ENCODE data around the gene ST13.
A peak's percentile ranks its signal among the peaks of the same experiment; 100 is the strongest.
"Not testable (repeated sequence)": the region's sequence is repeated elsewhere in the genome, so short reads cannot be mapped to it uniquely, and the experiment has no call there.

The ST13 gene

DNA sequence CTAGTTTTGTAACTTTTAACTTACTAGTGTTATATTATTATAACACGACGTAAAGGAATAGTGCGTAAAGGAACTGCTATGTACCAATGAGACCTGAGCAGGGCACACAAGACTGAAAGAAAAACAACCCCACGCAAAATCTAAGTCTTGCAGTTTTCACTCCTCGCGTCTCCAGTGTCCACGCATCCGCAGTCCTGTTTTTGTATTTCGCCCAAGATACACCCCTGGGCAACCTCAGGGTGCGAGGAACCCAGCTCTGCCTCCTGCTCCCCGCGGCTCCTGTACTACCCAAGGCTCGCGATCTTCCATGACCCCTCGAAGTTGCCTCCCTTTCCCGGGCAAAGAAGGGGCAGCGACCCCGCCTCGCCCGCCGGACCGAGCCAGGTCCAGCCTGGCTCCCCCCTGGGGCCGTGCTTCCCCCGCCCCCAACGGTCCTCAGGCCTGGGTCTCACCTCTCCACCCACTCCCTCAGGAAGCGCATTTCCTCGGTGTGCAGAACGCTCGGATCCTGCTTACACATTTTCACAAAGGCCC, 393 bp downstream of the ST13 start:
- H3K4me3 Mint-ChIP-seq = peak overlapping the region; percentile 98
- no peaks in the 10 kb centered on the region for H3K9me3 Mint-ChIP-seq
- H3K27ac Mint-ChIP-seq = peak overlapping the region; percentile 100
- peaks cover 62% of the 10 kb centered on the region for H3K4me1 Mint-ChIP-seq
- H3K27me3 Mint-ChIP-seq = no peaks in the 10 kb centered on the region
- H3K36me3 Mint-ChIP-seq = peaks cover 6% of the 10 kb centered on the region

DNA sequence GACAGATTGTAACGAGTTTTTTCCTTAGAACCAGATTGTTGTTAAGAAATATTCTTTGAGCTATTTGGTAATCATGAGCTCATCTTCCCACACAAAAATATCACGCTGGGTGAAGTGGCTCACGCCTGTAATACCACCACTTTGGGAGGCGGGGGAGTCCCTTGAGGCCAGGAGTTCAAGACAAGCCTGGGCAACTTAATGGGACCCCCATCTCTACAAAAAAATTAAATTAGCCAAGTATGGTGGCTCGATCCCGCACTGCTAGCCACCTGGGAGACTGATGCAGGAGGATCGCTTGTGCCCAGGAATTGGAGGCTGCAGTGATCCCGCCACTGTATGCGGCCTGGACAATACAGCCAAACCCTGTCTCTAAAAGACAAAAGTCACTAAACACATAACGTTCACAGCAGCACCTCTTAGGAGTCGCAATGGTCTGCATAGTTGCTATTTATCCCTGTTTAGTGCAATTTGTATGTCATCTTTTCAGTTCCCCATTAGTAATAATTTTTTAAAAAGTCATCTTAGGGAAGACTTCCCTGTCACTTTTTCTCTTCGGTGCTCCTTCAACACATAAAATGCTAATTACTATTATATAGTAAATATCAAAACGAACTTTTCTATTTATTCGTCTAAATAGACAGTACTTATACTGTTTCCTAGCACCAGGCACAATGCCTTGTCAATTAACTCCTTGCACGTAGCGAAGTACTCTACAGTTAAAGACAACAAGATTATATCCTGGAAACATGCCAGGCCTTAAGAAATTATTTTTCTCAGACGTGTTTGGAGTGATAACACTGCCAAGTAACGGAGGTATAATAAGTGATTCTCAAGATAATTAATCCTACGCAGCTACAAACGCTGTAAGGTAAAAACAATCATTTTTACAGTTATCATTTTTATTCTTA, 1.1 kb downstream of the ST13 start:
- peak overlapping the region; percentile 68 for H3K27ac Mint-ChIP-seq
- H3K4me1 Mint-ChIP-seq = peaks cover 63% of the 10 kb centered on the region
- peak overlapping the region; percentile 98 for H3K4me3 Mint-ChIP-seq
- H3K9me3 Mint-ChIP-seq = no peaks in the 10 kb centered on the region
- no peaks in the 10 kb centered on the region for H3K27me3 Mint-ChIP-seq
- peaks cover 5% of the 10 kb centered on the region for H3K36me3 Mint-ChIP-seq

DNA sequence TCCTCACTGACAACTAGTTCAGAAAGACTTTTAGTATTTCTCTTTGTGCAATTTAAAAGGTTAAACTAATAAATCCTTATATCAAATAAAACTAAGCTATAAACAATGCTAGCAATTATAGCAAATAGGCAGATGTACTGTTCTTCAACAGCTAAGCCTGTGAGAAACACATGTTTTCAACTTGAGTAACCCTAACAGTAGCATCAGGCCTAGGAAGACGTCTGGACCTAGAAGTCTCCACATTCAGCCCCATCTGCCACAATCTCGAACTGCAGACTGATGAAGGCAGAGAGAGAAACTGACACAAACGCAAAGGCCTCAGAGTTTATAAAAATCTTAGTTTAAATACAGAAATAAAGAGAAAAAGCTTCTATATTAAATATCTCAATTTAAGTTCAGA, 2.5 kb downstream of the ST13 start:
- H3K27ac Mint-ChIP-seq = peak overlapping the region; percentile 15

DNA sequence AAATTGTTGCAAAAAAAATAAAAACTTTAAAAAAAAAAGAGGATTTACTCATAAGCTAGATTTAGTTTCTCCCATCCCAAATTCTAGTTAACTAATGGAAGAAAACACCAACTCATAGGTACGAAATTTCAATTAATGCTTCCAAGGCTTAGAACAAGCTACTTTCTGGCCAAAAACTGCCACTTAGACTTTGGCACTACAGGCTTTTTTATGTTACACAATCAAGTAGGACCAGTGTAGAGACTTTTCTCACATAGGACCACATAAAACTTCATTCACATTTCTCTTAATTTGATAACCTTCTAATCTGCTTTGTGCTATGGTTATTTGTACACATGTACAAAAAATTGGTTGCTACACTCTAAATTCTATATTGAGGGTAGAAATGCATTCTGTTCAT, 3.1 kb downstream of the ST13 start:
- peak overlapping the region; percentile 98 for H3K4me3 Mint-ChIP-seq
- H3K27me3 Mint-ChIP-seq = no peaks in the 10 kb centered on the region
- H3K4me1 Mint-ChIP-seq = peaks cover 55% of the 10 kb centered on the region
- H3K27ac Mint-ChIP-seq = peak overlapping the region; percentile 15
- peaks cover 7% of the 10 kb centered on the region for H3K36me3 Mint-ChIP-seq
- no peaks in the 10 kb centered on the region for H3K9me3 Mint-ChIP-seq

More for the DNA sequence above, 2.5 kb downstream of the ST13 start:
- no peaks in the 10 kb centered on the region for H3K27me3 Mint-ChIP-seq
- peaks cover 60% of the 10 kb centered on the region for H3K4me1 Mint-ChIP-seq
- H3K4me3 Mint-ChIP-seq = peak overlapping the region; percentile 98
- no peaks in the 10 kb centered on the region for H3K9me3 Mint-ChIP-seq
- H3K36me3 Mint-ChIP-seq = peaks cover 7% of the 10 kb centered on the region

DNA sequence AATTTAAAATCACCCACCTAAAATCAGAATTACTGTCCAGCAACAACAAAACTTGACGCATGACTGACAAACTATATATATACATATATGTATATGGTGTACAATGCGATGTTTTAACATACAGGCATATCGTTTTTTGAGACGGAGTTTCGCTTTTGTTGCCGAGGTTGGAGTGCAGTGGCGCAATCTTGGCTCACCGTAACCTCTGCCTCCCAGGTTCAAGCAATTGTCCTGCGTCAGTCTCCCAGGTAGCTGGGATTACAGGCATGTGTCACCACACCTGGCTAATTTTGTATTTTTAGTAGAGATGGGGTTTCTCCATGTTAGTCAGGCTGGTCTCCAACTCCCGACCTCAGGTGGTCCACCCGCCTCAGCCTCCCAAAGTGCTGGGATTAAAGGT, 10.6 kb downstream of the ST13 start:
- H3K4me1 Mint-ChIP-seq = peaks cover 32% of the 10 kb centered on the region
- H3K27me3 Mint-ChIP-seq, H3K9me3 Mint-ChIP-seq, H3K4me3 Mint-ChIP-seq, H3K27ac Mint-ChIP-seq: not testable (repeated sequence)
- H3K36me3 Mint-ChIP-seq = peaks cover 23% of the 10 kb centered on the region

DNA sequence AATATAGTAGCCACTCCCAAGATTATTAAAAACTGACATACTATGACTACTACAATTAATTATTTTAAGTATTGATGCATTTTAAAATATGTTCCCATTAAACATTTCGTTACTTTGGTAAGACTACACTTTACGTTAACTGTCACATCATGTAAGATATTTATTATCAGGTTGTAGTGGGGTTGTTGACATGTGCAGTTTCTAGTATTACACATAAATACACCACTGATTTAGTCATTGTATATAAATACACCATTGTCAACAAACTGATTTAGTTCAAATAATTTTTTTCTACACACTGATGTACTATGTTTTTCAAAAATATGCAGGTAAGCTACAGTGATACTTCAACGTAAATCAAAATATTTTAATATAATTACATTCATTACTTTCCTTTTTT, 11.5 kb downstream of the ST13 start:
- H3K9me3 Mint-ChIP-seq = no peaks in the 10 kb centered on the region
- H3K27me3 Mint-ChIP-seq = no peaks in the 10 kb centered on the region
- peaks cover 31% of the 10 kb centered on the region for H3K4me1 Mint-ChIP-seq
- H3K36me3 Mint-ChIP-seq = peaks cover 20% of the 10 kb centered on the region
- H3K27ac Mint-ChIP-seq = peak overlapping the region; percentile 30
- no peak overlapping the region for H3K4me3 Mint-ChIP-seq

DNA sequence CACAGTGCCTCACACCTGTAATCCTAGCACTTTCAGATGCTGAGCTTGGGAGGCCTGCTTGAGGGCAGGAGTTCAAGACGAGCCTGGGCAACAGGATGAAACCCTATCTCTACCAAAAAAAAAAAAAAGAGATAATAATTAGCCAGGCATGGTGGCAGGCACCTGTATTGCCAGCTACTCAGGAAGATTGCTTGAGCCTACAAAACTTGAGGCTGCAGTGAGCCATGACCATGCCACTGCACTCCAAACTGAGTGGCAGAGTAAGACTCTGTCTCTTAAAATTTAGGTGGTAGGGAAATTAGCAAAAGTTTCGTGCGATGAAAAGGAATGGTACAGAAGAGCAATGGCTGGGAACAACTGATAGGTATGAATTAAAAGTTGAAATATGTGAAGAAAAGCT, 18.0 kb downstream of the ST13 start:
- H3K27me3 Mint-ChIP-seq = no peaks in the 10 kb centered on the region
- H3K9me3 Mint-ChIP-seq = no peaks in the 10 kb centered on the region
- no peak overlapping the region for H3K4me3 Mint-ChIP-seq

DNA sequence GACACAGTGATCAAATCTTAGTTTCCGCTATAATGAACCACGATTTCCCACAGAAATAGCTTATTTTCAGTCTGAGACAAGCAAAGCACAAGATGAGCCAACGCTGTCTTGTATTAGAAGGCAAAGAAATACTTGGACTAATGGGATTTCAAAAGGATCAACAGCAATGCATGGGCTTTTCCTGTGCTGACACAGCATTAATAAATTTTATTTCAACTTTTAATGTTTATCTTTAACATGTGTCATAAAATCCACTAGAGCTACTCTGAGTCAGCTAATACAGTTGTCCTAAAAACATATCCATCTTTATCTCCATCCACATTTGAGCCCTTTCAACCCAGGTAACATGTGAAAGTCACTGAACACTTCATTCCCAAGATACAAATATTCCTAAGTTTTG, 21.8 kb downstream of the ST13 start:
- no peak overlapping the region for H3K4me3 Mint-ChIP-seq
- no peaks in the 10 kb centered on the region for H3K27me3 Mint-ChIP-seq
- no peak overlapping the region for H3K27ac Mint-ChIP-seq
- no peaks in the 10 kb centered on the region for H3K9me3 Mint-ChIP-seq
- H3K36me3 Mint-ChIP-seq = peaks cover 13% of the 10 kb centered on the region
- peaks cover 8% of the 10 kb centered on the region for H3K4me1 Mint-ChIP-seq

More for the DNA sequence above, 18.0 kb downstream of the ST13 start:
- Mint-ChIP-seq H3K27ac (no peak overlapping the region), H3K36me3 (peaks cover 19% of the 10 kb centered on the region), H3K4me1 (peaks cover 33% of the 10 kb centered on the region)

DNA sequence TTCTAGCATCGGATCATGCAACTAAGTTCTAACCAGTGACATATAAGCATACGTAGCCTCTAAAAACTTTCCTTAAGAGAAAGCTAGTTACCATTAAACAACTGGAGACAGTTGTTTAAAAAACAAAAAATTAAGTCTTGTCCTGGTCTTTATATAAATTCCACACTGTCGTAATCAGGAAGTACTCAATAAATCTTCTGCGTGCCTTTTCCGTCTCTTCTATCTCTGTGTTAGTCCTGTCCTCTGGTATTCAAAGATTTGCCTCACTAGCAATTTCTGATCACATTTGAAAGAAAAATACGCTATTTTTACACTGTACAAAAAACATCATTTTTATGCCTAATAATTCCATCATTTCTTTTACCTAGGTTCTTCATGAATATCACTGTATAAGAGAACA, 27.3 kb downstream of the ST13 start:
- Mint-ChIP-seq H3K9me3 (no peaks in the 10 kb centered on the region), H3K4me3 (no peak overlapping the region), H3K36me3 (peaks cover 13% of the 10 kb centered on the region), H3K27me3 (no peaks in the 10 kb centered on the region), H3K27ac (peak overlapping the region; percentile 81), H3K4me1 (no peaks in the 10 kb centered on the region)

DNA sequence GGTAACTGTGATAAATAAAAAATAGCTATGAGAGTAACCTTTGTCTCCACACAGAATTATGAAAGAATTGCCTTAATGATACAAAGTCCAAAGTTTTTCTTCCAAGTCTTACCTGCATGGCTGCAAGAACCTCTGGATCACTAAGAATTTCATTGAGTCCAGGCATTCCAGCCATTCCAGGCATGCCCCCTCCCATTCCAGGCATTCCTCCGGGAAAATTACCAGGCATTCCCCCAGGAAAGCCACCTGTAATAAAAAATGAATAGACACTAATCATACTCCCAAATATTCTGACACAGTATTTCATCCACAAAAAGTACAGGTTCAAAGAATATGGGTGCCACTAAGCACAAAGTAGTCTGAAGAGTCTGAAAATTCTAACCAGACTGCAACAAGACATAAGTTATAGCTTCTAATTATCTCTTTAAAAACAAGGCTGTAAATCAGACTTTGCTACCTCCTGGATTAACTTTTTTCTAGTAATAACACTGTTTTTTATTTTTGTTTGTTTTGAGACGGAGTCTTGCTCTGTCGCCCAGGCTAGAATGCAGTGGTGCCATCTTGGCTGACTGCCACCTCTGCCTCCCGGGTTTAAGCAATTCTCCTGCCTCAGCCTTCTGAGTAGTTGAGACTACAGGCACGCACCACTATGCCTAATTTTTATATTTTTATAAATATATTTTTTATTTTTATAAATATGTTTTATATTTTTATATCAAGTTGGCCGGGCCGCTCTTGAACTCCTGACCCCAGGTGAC, 29.3 kb downstream of the ST13 start:
- H3K27ac Mint-ChIP-seq = no peak overlapping the region
- no peaks in the 10 kb centered on the region for H3K27me3 Mint-ChIP-seq
- H3K9me3 Mint-ChIP-seq = no peaks in the 10 kb centered on the region
- H3K4me3 Mint-ChIP-seq = no peak overlapping the region
- H3K4me1 Mint-ChIP-seq = no peaks in the 10 kb centered on the region
- peaks cover 8% of the 10 kb centered on the region for H3K36me3 Mint-ChIP-seq

DNA sequence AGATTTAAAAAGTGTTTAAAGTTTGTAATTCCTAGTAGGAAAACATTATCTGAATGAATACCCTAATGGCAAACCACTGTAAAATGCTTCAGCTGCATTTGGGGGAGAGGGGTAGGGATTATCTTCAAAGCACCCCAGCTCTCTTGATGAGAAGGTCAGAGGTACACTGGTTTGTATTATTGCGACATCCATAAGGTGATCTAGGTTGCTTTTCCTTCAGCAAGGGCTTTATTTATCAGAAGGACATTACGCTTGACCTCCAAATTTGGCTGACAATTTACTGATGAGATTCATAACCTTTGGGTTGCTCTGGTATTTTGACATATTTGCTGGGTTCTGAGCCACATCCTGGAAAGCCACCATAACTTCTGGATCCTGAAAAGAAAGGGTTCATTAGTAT, 30.1 kb downstream of the ST13 start:
- not testable (repeated sequence) for H3K27ac Mint-ChIP-seq, H3K4me1 Mint-ChIP-seq, H3K9me3 Mint-ChIP-seq, H3K36me3 Mint-ChIP-seq, H3K4me3 Mint-ChIP-seq, H3K27me3 Mint-ChIP-seq

DNA sequence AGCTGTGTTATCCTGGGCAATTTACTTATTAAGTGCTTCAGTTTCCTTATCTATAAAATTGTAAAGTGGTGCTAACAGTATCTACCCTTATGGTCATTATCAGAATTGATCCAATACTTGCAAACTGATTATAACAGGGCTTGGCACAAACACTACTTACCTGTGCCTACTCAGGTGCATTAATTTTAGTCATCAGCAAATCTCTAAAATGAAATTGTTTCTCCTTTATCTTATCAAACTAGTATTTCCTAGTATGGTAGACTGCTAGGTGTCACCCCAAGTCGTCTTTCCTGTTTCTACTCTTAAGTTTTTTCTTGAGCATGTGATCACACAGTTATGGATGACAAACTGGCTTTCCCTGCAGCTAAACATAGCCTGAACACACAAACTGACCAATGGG, 33.0 kb downstream of the ST13 start:
- H3K9me3 Mint-ChIP-seq = no peaks in the 10 kb centered on the region
- peaks cover 5% of the 10 kb centered on the region for H3K36me3 Mint-ChIP-seq
- H3K4me3 Mint-ChIP-seq = no peak overlapping the region
- no peak overlapping the region for H3K27ac Mint-ChIP-seq
- H3K4me1 Mint-ChIP-seq = peaks cover 11% of the 10 kb centered on the region
- no peaks in the 10 kb centered on the region for H3K27me3 Mint-ChIP-seq

DNA sequence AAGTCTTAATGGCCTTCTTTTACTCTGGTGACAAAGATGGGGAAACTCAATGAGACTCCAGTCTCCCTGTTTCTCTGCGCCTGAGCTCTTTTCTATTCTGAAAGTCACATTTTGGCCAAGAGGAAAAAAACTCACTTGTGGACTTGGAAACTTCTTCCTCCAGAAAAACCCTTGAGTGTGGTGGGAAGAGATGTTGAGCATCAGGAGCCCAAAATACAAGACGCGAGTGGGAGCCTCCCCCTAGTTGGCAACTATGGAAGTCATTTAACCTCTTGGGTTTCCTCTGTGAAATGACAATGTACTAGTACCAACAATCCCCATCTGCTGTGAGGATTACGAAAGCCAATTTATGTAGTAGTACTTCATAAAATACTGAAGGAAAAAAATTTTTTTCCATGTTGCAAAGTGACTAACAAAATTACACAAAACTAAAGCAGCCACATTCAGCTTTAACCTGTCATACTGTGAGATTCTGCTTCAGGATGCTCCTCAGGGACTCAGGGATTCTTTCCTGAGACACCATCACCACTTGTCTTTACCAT, 36.8 kb downstream of the ST13 start:
- Mint-ChIP-seq H3K36me3 (peaks cover 7% of the 10 kb centered on the region), H3K27me3 (no peaks in the 10 kb centered on the region), H3K4me1 (peaks cover 34% of the 10 kb centered on the region), H3K27ac (peak overlapping the region; percentile 59), H3K9me3 (no peaks in the 10 kb centered on the region), H3K4me3 (peak overlapping the region; percentile 90)

DNA sequence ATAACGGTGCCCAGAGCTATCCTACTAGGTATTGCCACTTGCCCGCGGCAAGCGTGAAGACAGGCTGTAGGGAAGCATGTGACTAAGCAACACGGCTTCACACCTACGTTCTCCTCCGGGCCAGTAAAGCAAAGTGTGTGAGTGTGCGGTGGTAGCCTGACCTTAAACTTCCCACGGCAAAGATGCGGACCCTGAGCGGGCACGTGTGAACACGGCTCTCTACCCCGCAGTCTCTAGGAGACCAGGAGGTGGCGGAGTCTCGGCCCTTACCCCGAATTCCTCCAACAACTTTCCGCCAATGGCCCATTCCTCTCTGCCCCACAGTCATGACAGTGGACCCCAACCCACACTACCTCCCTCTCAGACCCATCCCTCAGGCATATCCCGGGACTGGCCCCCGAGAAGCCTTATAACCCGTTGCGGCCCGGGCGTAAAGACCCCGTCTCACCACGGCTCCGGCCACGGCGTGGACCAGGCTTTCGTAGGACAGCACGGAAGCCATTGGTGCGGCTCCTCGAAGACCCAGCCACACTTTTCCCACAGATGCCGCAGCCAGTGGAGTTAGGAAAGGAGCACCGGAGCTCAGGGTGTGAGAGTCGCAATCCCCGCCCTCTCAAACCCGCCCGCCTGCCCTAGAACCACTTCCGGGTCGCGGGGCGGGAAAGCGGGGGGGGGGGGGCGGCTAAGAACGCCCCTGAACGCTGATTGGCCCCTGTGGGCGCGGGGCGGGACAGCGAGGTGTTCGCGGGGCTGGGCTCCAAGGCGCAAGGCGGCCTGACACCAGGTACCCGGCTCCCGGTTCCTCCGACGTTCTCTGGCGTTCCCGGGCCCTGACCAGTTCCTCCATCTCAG, 37.5 kb downstream of the ST13 start, which contains the start of gene SLC25A17:
TSS of gene SLC25A17 (minus strand) at position 600 of the 852 bp plus-strand sequence. CDS start at position 502, 98 bp downstream.
- peak within 1 kb of the TSS; percentile 93 for H3K27ac Mint-ChIP-seq
- no peaks in the 10 kb centered on the region for H3K27me3 Mint-ChIP-seq
- H3K36me3 Mint-ChIP-seq = peaks cover 10% of the 10 kb centered on the region
- peak within 1 kb of the TSS; percentile 90 for H3K4me3 Mint-ChIP-seq
- H3K9me3 Mint-ChIP-seq = no peaks in the 10 kb centered on the region
- H3K4me1 Mint-ChIP-seq = peaks cover 40% of the 10 kb centered on the region

All from activated naive CD4-positive, alpha-beta T cell treated with anti-CD3 and anti-CD28 coated beads, Interleukin-2, amount 50 U/mL, for 24 hours (primary cell).